ENCODE measurements around the gene MAF.

GRCh38 chr16:79595231-79595641 is 5.3 kb downstream of the MAF start:
- TF ChIP-seq YY1 (IDR thresholded peaks at IDR 0.05; ENCODE audit: low read depth) (no peak), TAF1 (IDR thresholded peaks at IDR 0.05; ENCODE audit: low read depth) (no peak), EGR1 (IDR thresholded peaks at IDR 0.05) (no peak), REST (IDR thresholded peaks at IDR 0.05; ENCODE audit: low read depth) (no peak), CEBPB (IDR thresholded peaks at IDR 0.05) (no peak), RAD21 (IDR thresholded peaks at IDR 0.05; ENCODE audit: low read depth) (no peak), EP300 (IDR thresholded peaks at IDR 0.05; ENCODE audit: borderline replicate concordance) (no peak), FOXM1 (IDR thresholded peaks at IDR 0.05; ENCODE audit: borderline replicate concordance, low read depth) (no peak)

Data from Ishikawa (cell line).